Astrocyte (in vitro differentiated cells and primary cell): ENCODE results near the gene ISLR. TPM values are rescaled to one million over a fixed set of nuclear protein-coding genes. Genes with fewer than 3 reads are reported as not detected.

Experiments used
- DNase-seq: peaks from one replicate; pipeline ENCODE4 v3.0.0-alpha.2; 2010; ENCODE audit warnings: low read depth
- FAIRE-seq: peaks from 2 replicates; lab custom pipeline; 2011; peaks lifted over from hg19 to GRCh38; lab: Jason Lieb, UNC
- H2AFZ ChIP-seq: 2 replicates; pipeline ENCODE4 v1.6.0; 2012; ENCODE audit warnings: low read depth, low read length, inconsistent platforms
- H3K27ac ChIP-seq: 2 replicates; pipeline ENCODE4 v1.5.1; 2011; ENCODE audit warnings: low read depth, low read length, inconsistent platforms
- H3K27me3 ChIP-seq: 2 replicates; pipeline ENCODE4 v1.6.0; 2011; ENCODE audit warnings: low read length, inconsistent platforms; ENCODE audit not compliant: insufficient read depth
- H3K36me3 ChIP-seq: 2 replicates; pipeline ENCODE4 v1.5.1; 2011; ENCODE audit warnings: low read length, inconsistent platforms; ENCODE audit not compliant: insufficient read depth
- H3K4me1 ChIP-seq: 2 replicates; pipeline ENCODE4 v1.5.1; 2011; ENCODE audit warnings: low read length, inconsistent platforms; ENCODE audit not compliant: insufficient read depth
- H3K4me2 ChIP-seq: 2 replicates; pipeline ENCODE4 v1.6.0; 2012; ENCODE audit warnings: low read length, inconsistent platforms
- H3K4me3 ChIP-seq: 2 replicates; pipeline ENCODE4 v1.5.1; 2011; ENCODE audit warnings: low read depth, mild to moderate bottlenecking, low read length, inconsistent platforms; ENCODE audit not compliant: insufficient read depth
- H3K79me2 ChIP-seq: 2 replicates; pipeline ENCODE4 v1.6.0; 2012; ENCODE audit warnings: mild to moderate bottlenecking, low read length, inconsistent platforms; ENCODE audit not compliant: insufficient read depth
- H3K9ac ChIP-seq: 2 replicates; pipeline ENCODE4 v1.6.0; 2012; ENCODE audit warnings: mild to moderate bottlenecking, low read length, inconsistent platforms
- H3K9me3 ChIP-seq: 2 replicates; pipeline ENCODE4 v1.5.1; 2012; ENCODE audit warnings: low read depth, mild to moderate bottlenecking, low read length, inconsistent platforms; ENCODE audit not compliant: insufficient read depth
- H4K20me1 ChIP-seq: 2 replicates; pipeline ENCODE4 v1.6.0; 2012; ENCODE audit warnings: low read length, inconsistent platforms; ENCODE audit not compliant: insufficient read depth
- H3K27ac Mint-ChIP-seq: one replicate; pipeline ENCODE4 v1.8.0; 2021; ENCODE audit warnings: mild to moderate bottlenecking, mixed read lengths; ENCODE audit not compliant: unreplicated experiment
- H3K27me3 Mint-ChIP-seq: one replicate; pipeline ENCODE4 v1.8.0; 2021; ENCODE audit warnings: low read depth, mixed read lengths; ENCODE audit not compliant: unreplicated experiment
- H3K36me3 Mint-ChIP-seq: one replicate; pipeline ENCODE4 v1.8.0; 2021; ENCODE audit warnings: low read depth, mixed read lengths; ENCODE audit not compliant: unreplicated experiment
- H3K4me1 Mint-ChIP-seq: one replicate; pipeline ENCODE4 v1.8.0; 2021; ENCODE audit warnings: low read depth, mixed read lengths; ENCODE audit not compliant: unreplicated experiment
- H3K4me3 Mint-ChIP-seq: one replicate; pipeline ENCODE4 v1.8.0; 2021; ENCODE audit warnings: mild to moderate bottlenecking, moderate library complexity, mixed read lengths; ENCODE audit not compliant: unreplicated experiment
- H3K9me3 Mint-ChIP-seq: one replicate; pipeline ENCODE4 v1.8.0; 2021; ENCODE audit warnings: mild to moderate bottlenecking, mixed read lengths; ENCODE audit not compliant: unreplicated experiment
- EZH2 ChIP-seq: IDR thresholded peaks from 2 replicates; pipeline ENCODE4 v1.6.1; 2012; ENCODE audit warnings: mild to moderate bottlenecking, low read length, inconsistent platforms; ENCODE audit not compliant: insufficient read depth
- total RNA-seq: library from RNA; stranded (reverse); gene quantifications from 2 replicates; pipeline ENCODE4 v1.2.1, GENCODE V29; 2021
- TF ChIP-seq, protein P1 (sequence below): IDR thresholded peaks from 2 replicates; pipeline ENCODE4 v1.5.1; 2011; ENCODE audit warnings: low read depth, mild to moderate bottlenecking, inconsistent platforms, low read length, moderate library complexity; ENCODE audit not compliant: insufficient read depth

ISLR gene
- total RNA-seq, 1 donor from 2014 or later: 1.6 TPM

DNA sequence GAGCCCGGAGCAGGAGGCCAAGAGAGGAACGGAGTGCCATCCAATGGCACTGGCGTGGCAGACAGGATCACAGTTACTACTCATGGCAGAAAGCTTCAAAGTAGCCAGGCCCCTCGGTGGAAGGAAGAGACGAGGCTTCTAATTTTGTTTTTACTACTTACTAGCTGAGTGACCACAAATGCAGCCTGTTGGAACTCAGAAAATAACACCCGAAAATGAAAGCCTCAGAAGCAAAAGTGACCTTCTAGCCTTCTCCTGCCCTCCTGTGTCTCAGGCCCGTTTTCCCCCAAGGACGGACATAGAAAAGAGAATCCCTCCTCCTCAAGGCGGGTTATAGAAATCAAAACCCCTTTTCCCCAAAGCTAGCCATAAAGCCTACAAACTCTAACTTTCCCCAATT is 39.0 kb downstream of the ISLR start:
- FAIRE-seq: no peak
- H3K9me3 ChIP-seq: no peaks in the 10 kb centered on the region
- H3K27me3 ChIP-seq: no peaks in the 10 kb centered on the region
- no peak overlapping the region for H3K4me3 ChIP-seq
- peaks cover 50% of the 10 kb centered on the region for H3K4me1 ChIP-seq
- no peak overlapping the region for H2AFZ ChIP-seq
- no peaks in the 10 kb centered on the region for H4K20me1 ChIP-seq
- H3K4me2 ChIP-seq: no peak overlapping the region
- no peak overlapping the region for H3K9ac ChIP-seq
- no peaks in the 10 kb centered on the region for H3K79me2 ChIP-seq
- Mint-ChIP-seq H3K36me3 (no peaks in the 10 kb centered on the region), H3K27ac (no peak overlapping the region), H3K4me3 (peak overlapping the region; percentile 29), H3K9me3 (no peaks in the 10 kb centered on the region), H3K27me3 (peaks cover 21% of the 10 kb centered on the region), H3K4me1 (peaks cover 46% of the 10 kb centered on the region)
- no peaks in the 10 kb centered on the region for H3K36me3 ChIP-seq
- H3K27ac ChIP-seq: no peak overlapping the region
- no peak for TF ChIP-seq EZH2
- TF ChIP-seq, protein P1, sequence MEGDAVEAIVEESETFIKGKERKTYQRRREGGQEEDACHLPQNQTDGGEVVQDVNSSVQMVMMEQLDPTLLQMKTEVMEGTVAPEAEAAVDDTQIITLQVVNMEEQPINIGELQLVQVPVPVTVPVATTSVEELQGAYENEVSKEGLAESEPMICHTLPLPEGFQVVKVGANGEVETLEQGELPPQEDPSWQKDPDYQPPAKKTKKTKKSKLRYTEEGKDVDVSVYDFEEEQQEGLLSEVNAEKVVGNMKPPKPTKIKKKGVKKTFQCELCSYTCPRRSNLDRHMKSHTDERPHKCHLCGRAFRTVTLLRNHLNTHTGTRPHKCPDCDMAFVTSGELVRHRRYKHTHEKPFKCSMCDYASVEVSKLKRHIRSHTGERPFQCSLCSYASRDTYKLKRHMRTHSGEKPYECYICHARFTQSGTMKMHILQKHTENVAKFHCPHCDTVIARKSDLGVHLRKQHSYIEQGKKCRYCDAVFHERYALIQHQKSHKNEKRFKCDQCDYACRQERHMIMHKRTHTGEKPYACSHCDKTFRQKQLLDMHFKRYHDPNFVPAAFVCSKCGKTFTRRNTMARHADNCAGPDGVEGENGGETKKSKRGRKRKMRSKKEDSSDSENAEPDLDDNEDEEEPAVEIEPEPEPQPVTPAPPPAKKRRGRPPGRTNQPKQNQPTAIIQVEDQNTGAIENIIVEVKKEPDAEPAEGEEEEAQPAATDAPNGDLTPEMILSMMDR: no peak
- no peak for DNase-seq

DNA sequence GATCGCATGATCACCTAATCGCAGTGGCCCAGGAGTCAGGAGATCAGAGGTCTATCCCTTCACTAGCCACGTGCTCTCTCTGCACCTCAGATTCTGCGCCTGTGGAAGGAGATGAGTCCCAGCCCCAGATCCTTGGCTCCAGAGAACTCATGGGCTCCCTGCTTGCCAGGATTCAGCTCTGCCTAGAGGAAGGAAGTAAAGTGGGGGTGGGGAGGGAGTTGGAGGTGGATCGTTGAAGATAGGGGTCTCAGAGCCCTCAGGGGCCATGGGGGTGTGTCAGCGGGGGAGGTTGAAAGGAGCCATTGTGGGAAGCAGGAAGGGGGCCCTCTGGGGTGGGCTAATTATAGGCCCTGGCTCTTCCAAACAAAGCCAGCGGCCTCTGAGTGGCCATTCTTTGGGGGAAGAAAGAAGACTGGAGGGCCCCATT is 40.4 kb downstream of the ISLR start:
- no peaks in the 10 kb centered on the region for H3K9me3 Mint-ChIP-seq
- no peaks in the 10 kb centered on the region for H4K20me1 ChIP-seq
- H3K36me3 ChIP-seq: no peaks in the 10 kb centered on the region
- no peak overlapping the region for H3K9ac ChIP-seq
- H3K4me1 ChIP-seq: peaks cover 40% of the 10 kb centered on the region
- H3K4me2 ChIP-seq: no peak overlapping the region
- FAIRE-seq (no peak), DNase-seq (no peak)
- no peaks in the 10 kb centered on the region for H3K79me2 ChIP-seq
- TF ChIP-seq EZH2: no peak
- TF ChIP-seq, protein P1: no peak
- no peak overlapping the region for H3K4me3 ChIP-seq
- no peaks in the 10 kb centered on the region for H3K36me3 Mint-ChIP-seq
- H2AFZ ChIP-seq: peak overlapping the region; percentile 21
- H3K9me3 ChIP-seq: no peaks in the 10 kb centered on the region
- no peak overlapping the region for H3K4me3 Mint-ChIP-seq
- peaks cover 22% of the 10 kb centered on the region for H3K27me3 Mint-ChIP-seq
- H3K27ac Mint-ChIP-seq: no peak overlapping the region
- no peak overlapping the region for H3K27ac ChIP-seq
- no peaks in the 10 kb centered on the region for H3K27me3 ChIP-seq
- H3K4me1 Mint-ChIP-seq: peaks cover 40% of the 10 kb centered on the region

DNA sequence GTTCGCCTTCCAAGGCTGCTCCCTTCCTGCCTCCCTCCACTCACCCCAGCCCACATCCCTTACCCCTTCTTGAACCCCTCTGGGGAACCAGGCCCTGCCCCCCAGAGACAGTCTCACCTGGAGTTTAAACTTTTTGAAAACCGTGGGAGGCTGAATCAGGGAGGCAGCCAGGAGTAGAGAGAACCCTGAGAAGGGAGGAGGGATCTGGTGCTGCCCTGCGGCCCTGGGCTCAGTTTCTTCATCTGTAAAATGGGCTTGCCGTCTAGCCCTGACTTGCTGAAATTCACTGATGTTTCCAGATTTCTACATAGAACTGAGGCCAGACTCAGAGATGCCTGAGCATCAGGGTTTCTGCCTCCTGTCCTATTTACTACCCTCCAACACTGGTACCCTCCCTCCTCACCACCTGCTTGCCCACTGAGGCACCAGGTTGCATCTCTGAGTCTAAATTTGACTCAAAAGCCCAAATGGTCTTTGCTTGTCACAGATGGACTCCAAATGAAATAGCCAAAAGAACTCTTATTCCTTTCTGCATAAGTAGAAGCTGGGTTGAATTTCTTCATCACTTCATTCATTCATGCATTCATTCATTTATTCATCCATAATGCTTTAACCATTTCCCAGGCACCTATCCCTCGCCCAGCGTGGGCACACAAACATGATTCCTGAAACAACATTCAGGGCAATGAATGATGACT is 41.0 kb downstream of the ISLR start:
- no peak for DNase-seq
- H3K36me3 Mint-ChIP-seq: no peaks in the 10 kb centered on the region
- Histone ChIP-seq H3K79me2 (no peaks in the 10 kb centered on the region), H3K9ac (peak overlapping the region; percentile 22), H4K20me1 (no peaks in the 10 kb centered on the region), H3K27ac (peak overlapping the region; percentile 39), H3K9me3 (no peaks in the 10 kb centered on the region), H3K4me3 (no peak overlapping the region), H2AFZ (no peak overlapping the region), H3K27me3 (no peaks in the 10 kb centered on the region), H3K36me3 (no peaks in the 10 kb centered on the region), H3K4me1 (peaks cover 34% of the 10 kb centered on the region), H3K4me2 (peak overlapping the region; percentile 56)
- peak overlapping the region; percentile 41 for H3K4me3 Mint-ChIP-seq
- no peak for FAIRE-seq
- peaks cover 34% of the 10 kb centered on the region for H3K4me1 Mint-ChIP-seq
- peaks cover 24% of the 10 kb centered on the region for H3K27me3 Mint-ChIP-seq
- no peak overlapping the region for H3K27ac Mint-ChIP-seq
- H3K9me3 Mint-ChIP-seq: no peaks in the 10 kb centered on the region
- TF ChIP-seq, protein P1: no peak
- no peak for TF ChIP-seq EZH2
